Osteoblast (primary cell): ENCODE results near the gene MYO10. TPM values are rescaled to one million over a fixed set of nuclear protein-coding genes. Genes with fewer than 3 reads are reported as not detected.

Experiments used
- DNase-seq: peaks from one replicate; pipeline ENCODE4 v3.0.0; 2011; ENCODE audit warnings: low spot score, mixed read lengths; ENCODE audit not compliant: insufficient read length; ENCODE audit errors: missing footprints
- H2AFZ ChIP-seq: 2 replicates; pipeline ENCODE4 v1.6.0; 2011; ENCODE audit warnings: mild to moderate bottlenecking, low read length
- H3K27ac ChIP-seq: 2 replicates; pipeline ENCODE4 v1.5.1; 2011; ENCODE audit warnings: mild to moderate bottlenecking, low read depth, low read length, moderate library complexity
- H3K27me3 ChIP-seq: 2 replicates; pipeline ENCODE4 v1.6.0; 2012; ENCODE audit warnings: mild to moderate bottlenecking, control low read depth, inconsistent platforms, low read length, moderate library complexity; ENCODE audit not compliant: insufficient read depth
- H3K36me3 ChIP-seq: 2 replicates; pipeline ENCODE4 v1.5.1; 2011; ENCODE audit warnings: mild to moderate bottlenecking, low read length, control low read depth, moderate library complexity; ENCODE audit not compliant: insufficient read depth
- H3K4me1 ChIP-seq: 2 replicates; pipeline ENCODE4 v1.5.1; 2011; ENCODE audit warnings: mild to moderate bottlenecking, low read length, control low read depth, moderate library complexity; ENCODE audit not compliant: insufficient read depth
- H3K4me2 ChIP-seq: 2 replicates; pipeline ENCODE4 v1.6.0; 2011; ENCODE audit warnings: mild to moderate bottlenecking, low read length; ENCODE audit not compliant: insufficient read depth
- H3K4me3 ChIP-seq: fragments of 200-600 bp; sonication (generic); 3 replicates; pipeline ENCODE4 v1.5.1; 2012; ENCODE audit warnings: mild to moderate bottlenecking, low read length, inconsistent platforms; ENCODE audit not compliant: insufficient read depth
- H3K79me2 ChIP-seq: 2 replicates; pipeline ENCODE4 v1.6.0; 2012; ENCODE audit warnings: mild to moderate bottlenecking, low read length, control low read depth, inconsistent platforms; ENCODE audit not compliant: insufficient read depth
- H3K9me3 ChIP-seq: 2 replicates; pipeline ENCODE4 v1.5.1; 2011; ENCODE audit warnings: low read depth, low read length, control low read depth
- H4K20me1 ChIP-seq: 2 replicates; pipeline ENCODE4 v1.6.0; 2012; ENCODE audit warnings: mild to moderate bottlenecking, low read length, control low read depth; ENCODE audit not compliant: insufficient read depth
- total RNA-seq: library from RNA; depleted of rRNA; stranded (reverse); fragments of >200 nt; gene quantifications from 2 replicates; pipeline ENCODE4 v1.2.3, GENCODE V29; 2012
- TF ChIP-seq, protein P1 (sequence below): IDR thresholded peaks from 2 replicates; pipeline ENCODE4 v1.5.1; 2011; ENCODE audit warnings: mild to moderate bottlenecking, low read depth, low read length, moderate library complexity; ENCODE audit errors: extremely low read depth

MYO10 gene
- total RNA-seq, 1 donor = 40.9 TPM

DNA sequence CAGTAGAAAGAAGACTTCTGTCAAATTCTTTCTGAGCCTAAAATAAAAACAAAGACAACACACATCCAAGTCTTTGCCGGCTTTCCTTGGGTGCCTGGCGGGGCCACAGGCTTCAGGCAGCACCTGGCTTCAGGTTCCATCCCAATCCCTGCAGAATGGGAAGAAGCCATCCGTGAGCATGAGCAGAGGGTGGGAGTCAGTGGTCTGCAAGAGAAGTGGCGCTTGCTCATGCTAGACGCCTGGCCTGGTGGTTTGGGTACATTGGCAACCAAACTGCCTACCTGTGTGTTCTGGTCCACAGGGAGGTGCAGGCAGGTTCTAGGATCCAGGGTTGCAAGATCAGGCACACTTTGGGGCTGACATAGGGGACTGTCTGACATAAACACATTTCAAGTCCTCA lies 271.7 kb downstream of the MYO10 start:
- TF ChIP-seq, protein P1, sequence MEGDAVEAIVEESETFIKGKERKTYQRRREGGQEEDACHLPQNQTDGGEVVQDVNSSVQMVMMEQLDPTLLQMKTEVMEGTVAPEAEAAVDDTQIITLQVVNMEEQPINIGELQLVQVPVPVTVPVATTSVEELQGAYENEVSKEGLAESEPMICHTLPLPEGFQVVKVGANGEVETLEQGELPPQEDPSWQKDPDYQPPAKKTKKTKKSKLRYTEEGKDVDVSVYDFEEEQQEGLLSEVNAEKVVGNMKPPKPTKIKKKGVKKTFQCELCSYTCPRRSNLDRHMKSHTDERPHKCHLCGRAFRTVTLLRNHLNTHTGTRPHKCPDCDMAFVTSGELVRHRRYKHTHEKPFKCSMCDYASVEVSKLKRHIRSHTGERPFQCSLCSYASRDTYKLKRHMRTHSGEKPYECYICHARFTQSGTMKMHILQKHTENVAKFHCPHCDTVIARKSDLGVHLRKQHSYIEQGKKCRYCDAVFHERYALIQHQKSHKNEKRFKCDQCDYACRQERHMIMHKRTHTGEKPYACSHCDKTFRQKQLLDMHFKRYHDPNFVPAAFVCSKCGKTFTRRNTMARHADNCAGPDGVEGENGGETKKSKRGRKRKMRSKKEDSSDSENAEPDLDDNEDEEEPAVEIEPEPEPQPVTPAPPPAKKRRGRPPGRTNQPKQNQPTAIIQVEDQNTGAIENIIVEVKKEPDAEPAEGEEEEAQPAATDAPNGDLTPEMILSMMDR = no peak
- H3K4me3 ChIP-seq = no peak overlapping the region
- H3K9me3 ChIP-seq = no peaks in the 10 kb centered on the region
- DNase-seq = no peak
- H3K36me3 ChIP-seq = peaks cover 30% of the 10 kb centered on the region
- H3K79me2 ChIP-seq = no peaks in the 10 kb centered on the region
- no peak overlapping the region for H2AFZ ChIP-seq
- H3K27ac ChIP-seq = no peak overlapping the region
- no peaks in the 10 kb centered on the region for H3K27me3 ChIP-seq
- no peaks in the 10 kb centered on the region for H3K4me1 ChIP-seq
- no peaks in the 10 kb centered on the region for H4K20me1 ChIP-seq
- H3K4me2 ChIP-seq = no peak overlapping the region

- Histone ChIP-seq H3K79me2 (no peaks in the 10 kb centered on the region), H3K4me2 (no peak overlapping the region), H3K36me3 (peaks cover 29% of the 10 kb centered on the region), H3K9me3 (no peaks in the 10 kb centered on the region), H3K4me1 (no peaks in the 10 kb centered on the region), H2AFZ (no peak overlapping the region), H3K27me3 (no peaks in the 10 kb centered on the region), H3K4me3 (no peak overlapping the region), H3K27ac (no peak overlapping the region), H4K20me1 (no peaks in the 10 kb centered on the region)
- TF ChIP-seq, protein P1 = no peak
- DNase-seq = no peak
Measured at GRCh38 chr5:16663840-16664239, 272.2 kb downstream of the MYO10 start.

- Histone ChIP-seq H3K36me3 (peaks cover 10% of the 10 kb centered on the region), H3K27me3 (no peaks in the 10 kb centered on the region)
Measured at GRCh38 chr5:16661713-16662112, 274.4 kb downstream of the MYO10 start.

DNA sequence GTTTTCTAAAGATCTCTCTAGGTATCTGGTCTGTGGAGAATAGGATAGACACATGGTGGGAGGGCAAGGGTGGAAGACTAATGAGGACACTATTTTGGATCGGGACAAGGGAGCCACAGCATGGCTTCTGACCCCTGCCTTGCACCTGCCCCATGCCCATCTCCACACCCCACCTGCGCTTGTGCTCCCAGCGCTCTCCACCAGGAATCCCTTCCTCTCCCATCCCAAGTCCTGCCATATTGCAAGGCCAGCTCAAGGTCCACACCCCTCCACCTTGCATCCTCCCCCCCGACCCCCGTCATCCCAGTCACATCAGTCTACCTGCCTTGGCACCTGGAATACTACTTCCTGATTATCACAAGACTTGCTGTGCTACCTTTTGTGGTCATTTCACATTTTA lies 275.1 kb downstream of the MYO10 start:
- Histone ChIP-seq H3K9me3 (no peaks in the 10 kb centered on the region), H3K79me2 (no peaks in the 10 kb centered on the region), H3K4me2 (no peak overlapping the region), H3K36me3 (peaks cover 4% of the 10 kb centered on the region), H4K20me1 (no peaks in the 10 kb centered on the region), H3K4me1 (no peaks in the 10 kb centered on the region), H3K27me3 (no peaks in the 10 kb centered on the region), H2AFZ (no peak overlapping the region), H3K27ac (no peak overlapping the region), H3K4me3 (no peak overlapping the region)
- no peak for DNase-seq
- TF ChIP-seq, protein P1 = no peak

More at GRCh38 chr5:16661713-16662112, 274.4 kb downstream of the MYO10 start:
- H2AFZ ChIP-seq = no peak overlapping the region
- no peaks in the 10 kb centered on the region for H4K20me1 ChIP-seq
- H3K27ac ChIP-seq = no peak overlapping the region
- no peaks in the 10 kb centered on the region for H3K4me1 ChIP-seq
- no peaks in the 10 kb centered on the region for H3K9me3 ChIP-seq
- DNase-seq = no peak
- H3K4me2 ChIP-seq = no peak overlapping the region
- no peaks in the 10 kb centered on the region for H3K79me2 ChIP-seq
- TF ChIP-seq, protein P1 = no peak
- no peak overlapping the region for H3K4me3 ChIP-seq
